ENCODE results near the gene ERP29.

The ERP29 gene

DNA sequence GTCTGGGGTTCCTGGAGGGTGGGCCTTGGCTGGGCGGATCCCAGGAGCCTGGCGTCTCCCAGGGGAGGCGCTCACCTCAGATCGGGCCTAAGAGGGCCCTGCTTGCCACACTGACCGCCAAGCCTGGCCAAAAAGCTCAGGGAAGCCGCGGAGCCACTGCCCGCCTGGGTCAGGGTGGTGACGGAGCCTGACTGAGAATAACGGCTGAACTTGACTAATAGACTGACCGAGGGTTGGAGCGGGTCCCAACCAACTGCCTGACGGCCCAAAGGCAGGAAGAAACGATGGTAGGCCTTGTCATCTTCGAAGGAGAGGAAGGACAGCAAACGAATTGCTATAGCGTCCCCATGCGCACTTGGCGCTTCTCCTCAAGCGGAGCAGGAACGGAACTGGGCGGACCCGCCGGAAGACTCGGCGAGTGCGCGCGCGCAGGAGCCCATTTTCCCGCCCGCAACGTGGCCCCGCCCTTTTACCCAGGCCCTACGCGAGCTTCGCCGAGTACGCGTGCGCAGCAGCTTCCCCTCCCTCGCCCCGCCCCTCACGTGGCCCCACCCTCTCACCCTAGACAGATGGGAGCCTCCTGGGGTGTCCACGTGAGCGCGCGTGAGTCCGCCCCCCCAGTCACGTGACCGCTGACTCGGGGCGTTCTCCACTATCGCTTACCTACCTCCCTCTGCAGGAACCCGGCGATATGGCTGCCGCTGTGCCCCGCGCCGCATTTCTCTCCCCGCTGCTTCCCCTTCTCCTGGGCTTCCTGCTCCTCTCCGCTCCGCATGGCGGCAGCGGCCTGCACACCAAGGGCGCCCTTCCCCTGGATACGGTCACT is at the start of gene ERP29, which contains the start of gene TMEM116:
TSS of gene ERP29 (plus strand) at position 652 of the 826 bp plus-strand sequence. CDS start at position 692, 40 bp downstream.
TSS of gene TMEM116 (minus strand) at position 391 of the 826 bp plus-strand sequence. CDS start 7,895 bp downstream, outside the sequence.
- DNase-seq (ENCODE audit: low spot score): peak; percentile 100
- in situ Hi-C loops (cut with MboI; ENCODE audit: low sequenced_read_pairs, unreplicated experiment): no loop called here
- TF ChIP-seq, protein P1, sequence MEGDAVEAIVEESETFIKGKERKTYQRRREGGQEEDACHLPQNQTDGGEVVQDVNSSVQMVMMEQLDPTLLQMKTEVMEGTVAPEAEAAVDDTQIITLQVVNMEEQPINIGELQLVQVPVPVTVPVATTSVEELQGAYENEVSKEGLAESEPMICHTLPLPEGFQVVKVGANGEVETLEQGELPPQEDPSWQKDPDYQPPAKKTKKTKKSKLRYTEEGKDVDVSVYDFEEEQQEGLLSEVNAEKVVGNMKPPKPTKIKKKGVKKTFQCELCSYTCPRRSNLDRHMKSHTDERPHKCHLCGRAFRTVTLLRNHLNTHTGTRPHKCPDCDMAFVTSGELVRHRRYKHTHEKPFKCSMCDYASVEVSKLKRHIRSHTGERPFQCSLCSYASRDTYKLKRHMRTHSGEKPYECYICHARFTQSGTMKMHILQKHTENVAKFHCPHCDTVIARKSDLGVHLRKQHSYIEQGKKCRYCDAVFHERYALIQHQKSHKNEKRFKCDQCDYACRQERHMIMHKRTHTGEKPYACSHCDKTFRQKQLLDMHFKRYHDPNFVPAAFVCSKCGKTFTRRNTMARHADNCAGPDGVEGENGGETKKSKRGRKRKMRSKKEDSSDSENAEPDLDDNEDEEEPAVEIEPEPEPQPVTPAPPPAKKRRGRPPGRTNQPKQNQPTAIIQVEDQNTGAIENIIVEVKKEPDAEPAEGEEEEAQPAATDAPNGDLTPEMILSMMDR (IDR thresholded peaks at IDR 0.05; ENCODE audit: borderline replicate concordance, control extremely low read depth, extremely low read depth, insufficient read depth, missing control alignments): peak; percentile 48

DNA sequence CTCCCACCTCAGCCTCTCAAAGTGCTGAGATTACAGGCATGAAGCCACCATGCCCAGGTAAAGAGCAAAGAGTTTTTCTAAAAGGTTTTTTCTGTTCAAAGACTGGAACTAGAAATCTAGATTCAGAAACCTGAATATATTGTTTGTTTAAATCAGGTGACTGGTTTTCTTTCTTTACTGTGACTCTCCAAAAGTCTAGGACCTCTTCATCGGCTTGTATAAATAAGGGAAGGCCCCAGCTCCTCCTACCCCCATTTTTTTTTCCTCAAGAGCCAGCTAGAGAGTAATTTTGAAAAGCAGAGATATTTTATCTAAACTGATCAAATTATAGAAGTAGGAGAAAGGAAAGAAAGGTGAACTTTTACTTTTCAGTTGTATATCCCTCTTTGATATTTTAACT is 48.3 kb upstream of the ERP29 start:
- TF ChIP-seq, protein P1 (IDR thresholded peaks at IDR 0.05; ENCODE audit: borderline replicate concordance, control extremely low read depth, extremely low read depth, insufficient read depth, missing control alignments): no peak
- in situ Hi-C loops (cut with MboI; ENCODE audit: low sequenced_read_pairs, unreplicated experiment): no loop called here
- DNase-seq (ENCODE audit: low spot score): no peak

- in situ Hi-C loops (cut with MboI; ENCODE audit: low sequenced_read_pairs, unreplicated experiment): no loop called here
- TF ChIP-seq, protein P1 (IDR thresholded peaks at IDR 0.05; ENCODE audit: borderline replicate concordance, control extremely low read depth, extremely low read depth, insufficient read depth, missing control alignments): no peak
- no peak for DNase-seq (ENCODE audit: low spot score)
Measured at GRCh38 chr12:111971800-111972199, 41.4 kb upstream of the ERP29 start.

GRCh38 chr12:111975161-111975931 is 37.9 kb upstream of the ERP29 start:
- TF ChIP-seq, protein P1 (IDR thresholded peaks at IDR 0.05; ENCODE audit: borderline replicate concordance, control extremely low read depth, extremely low read depth, insufficient read depth, missing control alignments): no peak
- no peak for DNase-seq (ENCODE audit: low spot score)
- in situ Hi-C loops (cut with MboI; ENCODE audit: low sequenced_read_pairs, unreplicated experiment): no loop called here

GRCh38 chr12:111976291-111976690 is 36.9 kb upstream of the ERP29 start:
- in situ Hi-C loops (cut with MboI; ENCODE audit: low sequenced_read_pairs, unreplicated experiment): no loop called here
- TF ChIP-seq, protein P1 (IDR thresholded peaks at IDR 0.05; ENCODE audit: borderline replicate concordance, control extremely low read depth, extremely low read depth, insufficient read depth, missing control alignments): no peak
- DNase-seq (ENCODE audit: low spot score): no peak

DNA sequence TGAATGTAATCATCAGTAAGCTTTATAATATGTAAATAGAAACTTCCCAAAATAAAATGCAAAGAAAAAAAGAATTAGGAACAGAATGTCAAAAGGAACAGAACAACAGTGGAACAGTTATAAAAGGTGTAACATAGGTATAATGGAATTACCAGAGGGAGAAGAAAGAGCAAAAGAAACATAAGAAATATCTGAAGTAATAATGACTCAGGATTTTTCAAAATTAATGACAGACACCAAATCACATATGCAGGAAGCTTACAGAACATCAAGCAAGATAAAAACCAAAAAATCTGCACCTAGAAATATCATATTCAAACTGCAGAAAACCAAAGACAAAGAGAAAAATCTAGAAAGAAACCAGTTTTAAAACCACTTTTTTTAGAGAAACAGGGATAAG is 36.4 kb upstream of the ERP29 start:
- in situ Hi-C loops (cut with MboI; ENCODE audit: low sequenced_read_pairs, unreplicated experiment): no loop called here
- DNase-seq (ENCODE audit: low spot score): no peak
- TF ChIP-seq, protein P1 (IDR thresholded peaks at IDR 0.05; ENCODE audit: borderline replicate concordance, control extremely low read depth, extremely low read depth, insufficient read depth, missing control alignments): no peak
